K562 (cell line): Measurements from ENCODE around the gene MYLK4. TPM values are rescaled to one million over a fixed set of nuclear protein-coding genes. Genes with fewer than 3 reads are reported as not detected.

Source experiments
- BCOR ChIP-seq: fragments of 450-650 bp; IDR thresholded peaks from 2 replicates; pipeline ENCODE4 v1.6.1; 2016
- DACH1 ChIP-seq: fragments of 450-650 bp; IDR thresholded peaks from 2 replicates; pipeline ENCODE4 v1.6.1; 2018; ENCODE audit not compliant: partially characterized antibody
- E4F1 ChIP-seq: fragments of 250-450 bp; sonication (Bioruptor Pico); IDR thresholded peaks from 2 replicates; pipeline ENCODE4 v1.5.0; 2021; ENCODE audit warnings: mild to moderate bottlenecking, borderline replicate concordance
- FOXK2 ChIP-seq, 2 experiments: fragments of 450-650 bp; IDR thresholded peaks in 1 of 2; conservative IDR thresholded peaks in 1 of 2; 2 replicates each; pipeline ENCODE4 v1.6.1; 2016; ENCODE audit warnings: low read depth in 2 of 2, mild to moderate bottlenecking in 1 of 2
- HDAC1 ChIP-seq, 2 experiments: fragments of 450-650 bp; IDR thresholded peaks; 2 replicates each; pipeline ENCODE4 v1.6.1; 2016 to 2017; ENCODE audit warnings: inconsistent platforms in 1 of 2, mild to moderate bottlenecking in 1 of 2, moderate library complexity in 1 of 2
- HMG20B ChIP-seq: fragments of 250-450 bp; sonication (Bioruptor Pico); IDR thresholded peaks from 2 replicates; pipeline ENCODE4 v1.5.0; 2021; ENCODE audit warnings: mild to moderate bottlenecking
- HMGN3 ChIP-seq: IDR thresholded peaks from 2 replicates; pipeline ENCODE4 v1.6.1; 2011; ENCODE audit warnings: borderline replicate concordance, low read depth, mild to moderate bottlenecking, mixed read lengths, low read length; ENCODE audit not compliant: insufficient read length; ENCODE audit errors: extremely low read depth
- KAT2B ChIP-seq: IDR thresholded peaks from one replicate; pipeline ENCODE4 v1.6.1; 2012; ENCODE audit warnings: low read depth, mild to moderate bottlenecking, control low read depth, inconsistent platforms, low read length, moderate library complexity
- MLLT1 ChIP-seq, 2 experiments: fragments of 450-650 bp; IDR thresholded peaks; 2 replicates each; pipeline ENCODE4 v1.6.1; 2016
- NRF1 ChIP-seq, 2 experiments: fragments of 450-650 bp; IDR thresholded peaks in 1 of 2; conservative IDR thresholded peaks in 1 of 2; 2 replicates each; pipeline ENCODE4 v1.6.1; 2014; ENCODE audit warnings: mild to moderate bottlenecking in 2 of 2
- PML ChIP-seq: IDR thresholded peaks from 2 replicates; pipeline ENCODE4 v1.6.1; 2012; ENCODE audit warnings: low read length, inconsistent platforms
- POLR2G ChIP-seq: fragments of 200-400 bp; formaldehyde crosslinking; IDR thresholded peaks from 2 replicates; pipeline ENCODE4 v1.6.1; 2017; ENCODE audit warnings: low read depth, mild to moderate bottlenecking, antibody characterized with exemption, low read length, moderate library complexity
- POLR2H ChIP-seq: IDR thresholded peaks from 2 replicates; pipeline ENCODE4 v1.6.1; 2016; ENCODE audit warnings: missing genetic modification characterization, low read depth, mild to moderate bottlenecking, control low read depth, missing compliant biosample characterization, moderate library complexity
- RBM25 ChIP-seq: fragments of 200-400 bp; formaldehyde crosslinking; IDR thresholded peaks from 2 replicates; pipeline ENCODE4 v1.6.1; 2018; ENCODE audit warnings: low read length, low read depth, moderate library complexity; ENCODE audit not compliant: severe bottlenecking
- SPI1 ChIP-seq: IDR thresholded peaks from 2 replicates; pipeline ENCODE4 v1.6.1; 2011; ENCODE audit warnings: low read depth, low read length, control low read depth, borderline replicate concordance
- SRSF1 ChIP-seq: fragments of 200-400 bp; formaldehyde crosslinking; IDR thresholded peaks from 2 replicates; pipeline ENCODE4 v1.6.1; 2017; ENCODE audit warnings: mild to moderate bottlenecking, low read depth, low read length, moderate library complexity
- SUPT5H ChIP-seq: fragments of 450-650 bp; IDR thresholded peaks from 2 replicates; pipeline ENCODE4 v1.6.1; 2016
- TCFL5 ChIP-seq: fragments of 250-450 bp; sonication (Bioruptor Pico); conservative IDR thresholded peaks from 2 replicates; pipeline ENCODE4 v1.6.1; 2021; ENCODE audit warnings: mild to moderate bottlenecking, moderate library complexity, matching md5 sums
- THAP7 ChIP-seq: fragments of 250-450 bp; sonication (Bioruptor Pico); IDR thresholded peaks from 2 replicates; pipeline ENCODE4 v1.5.0; 2021
- ZKSCAN8 ChIP-seq: fragments of 200-800 bp; sonication (Bioruptor generic); IDR thresholded peaks from 2 replicates; pipeline ENCODE4 v1.6.1; 2016; ENCODE audit warnings: missing genetic modification characterization, missing compliant biosample characterization
- ZNF398 ChIP-seq: fragments of 250-450 bp; sonication (Bioruptor Pico); IDR thresholded peaks from 2 replicates; pipeline ENCODE4 v1.8.0; 2021; ENCODE audit warnings: moderate library complexity, mild to moderate bottlenecking, inconsistent platforms
- ZNF561 ChIP-seq: fragments of 450-650 bp; formaldehyde crosslinking; conservative IDR thresholded peaks from 2 replicates; pipeline ENCODE4 v1.4.0; 2020; ENCODE audit warnings: mild to moderate bottlenecking, moderate library complexity
- ZNF644 ChIP-seq: fragments of 200-800 bp; sonication (Bioruptor generic); IDR thresholded peaks from 2 replicates; pipeline ENCODE4 v1.6.1; 2016; ENCODE audit warnings: low read depth, missing genetic modification characterization, missing compliant biosample characterization
- polyA plus RNA-seq, 8 experiments: library from polyadenylated mRNA; depleted of rRNA in 4 of 8; stranded (reverse) in 5 of 8; unstranded in 3 of 8; fragments of >200 nt; fragmentation: Nextera tagmentation in 2 of 8; fragmentation: Illumina TruSeq in 1 of 8; extraction: Ambion mirVana in 2 of 8; extraction: Trizol in 1 of 8; gene quantifications; 2 replicates each; pipeline versions ENCODE4 v1.2.1 to v1.2.3, GENCODE V29; 2011 to 2014; ENCODE audit warnings: inconsistent platforms in 1 of 8, missing spikeins in 1 of 8
- total RNA-seq, 7 experiments: library from RNA; depleted of rRNA in 6 of 7; stranded (reverse); fragments of >200 nt in 6 of 7; fragmentation: Illumina TruSeq in 2 of 7; extraction: Trizol in 2 of 7; gene quantifications; 2 replicates each; pipeline versions ENCODE4 v1.2.1 to v1.2.3, GENCODE V29; 2011 to 2021; ENCODE audit warnings: low replicate concordance in 1 of 7

Gene MYLK4
- total and polyA plus RNA-seq, 9 of the 15 experiments (the other 6 are each of a cell fraction or from before 2014, with no cell fraction given): 0.01 to 0.15 (median 0.06) TPM

- TF ChIP-seq HMGN3 (peak; percentile 5), HDAC1 (IDR thresholded peaks at IDR 0.05) (peak in 1 of 2 experiments; percentile 42; a peak in 2 of 4 replicates), BCOR (peak; percentile 52), HMG20B (no peak), ZKSCAN8 (no peak), POLR2G (peak; percentile 78), ZNF644 (0 out of 2 replicates have a peak, but pooled peaks have one; percentile 10), FOXK2 (conservative IDR thresholded peaks at IDR 0.05 in 1 of 2, IDR thresholded peaks at IDR 0.05 in 1 of 2; ENCODE audit: low read depth in 2 of 2) (peak; percentile 29 to 60; a peak in 1 of 4 replicates), PML (0 out of 2 replicates have a peak, but pooled peaks have one; percentile 57), TCFL5 (CRISPR knock-in tag) (no peak), ZNF398 (CRISPR knock-in tag) (no peak), RBM25 (peak; percentile 62), ZNF561 (no peak), SRSF1 (no peak), KAT2B (no peak), THAP7 (CRISPR knock-in tag) (0 out of 2 replicates have a peak, but pooled peaks have one; percentile 49), POLR2H (tag) (peak; percentile 94), E4F1 (no peak), SUPT5H (peak; percentile 90), SPI1 (no peak), NRF1 (conservative IDR thresholded peaks at IDR 0.05 in 1 of 2, IDR thresholded peaks at IDR 0.05 in 1 of 2) (peak; percentile 85 to 87), MLLT1 (IDR thresholded peaks at IDR 0.05) (peak; percentile 29 to 44; a peak in 1 of 4 replicates), DACH1 (no peak)
Observed at GRCh38 chr6:2764610-2765165, 14.0 kb upstream of the MYLK4 start (continued).
